GM12865 (cell line): Measurements from ENCODE around the gene WDR64.
"Not testable (repeated sequence)": the region's sequence is repeated elsewhere in the genome, so short reads cannot be mapped to it uniquely, and the experiment has no call there.

Experiments used
- DNase-seq: peaks from one replicate; pipeline ENCODE4 v3.0.0; 2010; ENCODE audit warnings: low read depth
- H3K4me3 ChIP-seq: 2 replicates; pipeline ENCODE4 v1.5.1; 2011; ENCODE audit warnings: mild to moderate bottlenecking, low read depth, low read length, control low read depth
- CTCF ChIP-seq: IDR thresholded peaks from 2 replicates; pipeline ENCODE4 v1.5.1; 2011; ENCODE audit warnings: low read length, control low read depth, low read depth, inconsistent platforms; ENCODE audit not compliant: insufficient read depth; ENCODE audit errors: missing control alignments

WDR64 gene

GRCh38 chr1:241802863-241803262 is 150.8 kb downstream of the WDR64 start:
- H3K4me3 ChIP-seq = no peak overlapping the region
- TF ChIP-seq CTCF = no peak
- DNase-seq = no peak

- DNase-seq, H3K4me3 ChIP-seq: not testable (repeated sequence)
Observed at GRCh38 chr1:241804706-241805105, 152.6 kb downstream of the WDR64 start.

- H3K4me3 ChIP-seq = no peak overlapping the region
- no peak for TF ChIP-seq CTCF
- DNase-seq = peak; percentile 9
Observed at GRCh38 chr1:241808265-241808664, 156.2 kb downstream of the WDR64 start.

- TF ChIP-seq CTCF = no peak
- DNase-seq = peak; percentile 39
- H3K4me3 ChIP-seq = no peak overlapping the region
Observed at GRCh38 chr1:241810769-241811405, 158.8 kb downstream of the WDR64 start.

- DNase-seq = no peak
- no peak for TF ChIP-seq CTCF
- H3K4me3 ChIP-seq = no peak overlapping the region
Observed at GRCh38 chr1:241813768-241814320, 161.8 kb downstream of the WDR64 start.

- DNase-seq = no peak
- no peak for TF ChIP-seq CTCF
- no peak overlapping the region for H3K4me3 ChIP-seq
Observed at GRCh38 chr1:241816008-241816407, 163.9 kb downstream of the WDR64 start.

- TF ChIP-seq CTCF = no peak
- DNase-seq = no peak
- H3K4me3 ChIP-seq = no peak overlapping the region
Observed at GRCh38 chr1:241817331-241817792, 165.3 kb downstream of the WDR64 start.
